Stimulated activated CD4-positive, alpha-beta T cell treated with anti-CD3 and anti-CD28 coated beads, TNF-alpha, amount 100 ng/mL, for 4 hours (primary cell): Measurements from ENCODE around the gene ADAMTS2.
"Not testable (repeated sequence)": the region's sequence is repeated elsewhere in the genome, so short reads cannot be mapped to it uniquely, and the experiment has no call there.

Experiments used
- DNase-seq, 3 experiments: peaks; one replicate each; pipeline ENCODE4 v3.0.0-alpha.2; 2020; ENCODE audit warnings: low read depth in 3 of 3

The ADAMTS2 gene

DNA sequence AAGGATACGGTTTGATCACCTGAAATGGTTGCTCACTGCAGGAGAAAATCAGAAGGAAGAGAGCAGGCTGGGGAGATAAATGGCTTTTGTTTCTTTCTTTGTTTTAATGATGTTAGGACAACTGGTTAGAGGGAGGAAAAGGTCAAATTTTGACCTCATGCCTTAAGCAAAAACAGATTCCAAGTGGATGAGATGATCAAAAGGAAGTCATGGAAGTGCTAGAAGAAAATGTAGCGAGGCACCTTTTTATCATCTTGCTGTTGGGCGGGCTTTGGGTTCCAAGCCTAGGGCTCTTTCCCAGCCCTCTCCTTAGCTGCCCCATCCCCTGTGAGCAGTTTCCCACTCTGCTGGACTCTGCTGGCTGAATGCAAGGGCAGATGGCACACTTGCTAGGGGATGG lies 127.9 kb downstream of the ADAMTS2 start:
- DNase-seq, result no peak

DNA sequence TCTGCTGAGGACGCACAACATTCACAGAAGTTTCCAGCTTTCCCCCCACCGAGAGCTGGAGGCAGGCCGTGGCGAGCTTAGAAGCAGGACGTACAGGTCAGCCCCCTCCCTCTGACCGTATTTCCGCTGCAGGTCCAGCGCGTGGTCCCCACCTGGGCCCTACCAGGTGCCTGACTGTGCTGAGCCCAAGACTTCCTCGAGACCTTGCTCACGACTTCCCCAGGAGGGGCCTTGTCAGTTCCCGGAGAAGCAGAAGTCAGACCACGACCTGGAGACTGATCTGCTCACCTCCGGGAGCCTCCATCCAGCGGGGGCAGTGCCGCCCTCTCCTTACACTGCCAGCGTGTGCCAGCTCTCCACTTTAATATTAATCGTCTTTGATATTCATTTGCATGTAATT lies 128.9 kb downstream of the ADAMTS2 start:
- DNase-seq, result not testable (repeated sequence)

GRCh38 chr5:179215576-179215975 lies 129.7 kb downstream of the ADAMTS2 start:
- DNase-seq, result no peak

GRCh38 chr5:179214678-179215077 lies 130.6 kb downstream of the ADAMTS2 start:
- DNase-seq, result no peak

GRCh38 chr5:179212870-179213269 lies 132.4 kb downstream of the ADAMTS2 start:
- no peak for DNase-seq

DNA sequence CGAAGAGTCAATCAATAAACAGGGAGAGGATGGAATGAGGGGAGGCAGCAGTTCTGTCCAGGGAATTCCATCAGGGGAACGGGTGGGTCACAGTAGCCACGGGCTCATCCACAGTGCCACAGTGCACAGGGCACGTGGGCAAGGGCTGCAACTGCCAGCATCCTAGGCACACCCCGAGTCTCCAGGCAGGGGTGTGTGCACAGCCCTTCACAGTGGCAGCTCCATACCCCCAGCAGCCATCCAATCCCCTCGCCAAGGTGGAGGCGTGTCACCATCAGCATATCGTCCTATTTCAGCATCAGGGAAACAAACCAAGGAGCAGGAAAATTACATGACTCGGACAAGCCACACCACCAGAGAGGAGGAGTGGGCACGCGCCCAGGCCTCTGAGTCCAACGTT lies 133.6 kb downstream of the ADAMTS2 start:
- no peak for DNase-seq

DNA sequence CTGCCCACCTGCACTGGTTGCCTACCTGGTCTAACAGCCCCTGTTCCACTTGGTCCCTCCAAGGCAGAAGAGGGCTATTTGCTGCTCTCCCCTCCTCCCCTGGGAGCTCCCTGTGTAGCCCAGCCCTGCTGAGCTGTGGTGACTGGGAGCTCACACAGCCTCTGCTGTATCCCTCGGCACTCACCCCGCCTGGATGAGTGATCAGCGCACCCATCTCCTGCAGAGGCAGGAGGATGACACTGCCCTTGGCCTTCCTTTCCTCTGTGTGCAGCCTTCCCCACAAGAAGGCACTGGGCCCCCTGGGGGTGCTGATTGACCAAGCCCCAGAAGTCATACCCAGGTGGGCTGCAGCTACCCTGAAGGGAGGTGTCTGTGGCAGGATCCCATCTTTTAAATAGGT lies 134.2 kb downstream of the ADAMTS2 start:
- no peak for DNase-seq

DNA sequence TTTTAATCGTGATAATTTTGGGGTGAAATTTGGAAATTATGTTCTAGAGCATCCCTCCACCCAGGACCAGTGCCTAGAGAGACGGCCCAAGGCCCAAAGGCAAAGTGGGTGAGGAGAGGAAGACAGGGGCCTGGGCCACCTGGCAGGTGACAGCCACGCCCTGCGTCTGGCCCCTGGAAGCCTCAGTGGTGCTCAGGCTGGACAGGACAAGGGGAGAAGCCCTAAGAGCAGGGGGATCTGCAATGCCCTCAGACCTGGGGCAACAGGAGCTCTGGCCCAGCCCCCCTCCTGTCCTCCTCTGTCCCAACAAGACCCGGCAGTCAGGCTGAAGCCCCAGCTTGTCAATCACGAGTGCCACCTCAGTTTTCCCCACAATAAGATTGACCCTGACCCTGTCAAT lies 134.8 kb downstream of the ADAMTS2 start:
- no peak for DNase-seq

DNA sequence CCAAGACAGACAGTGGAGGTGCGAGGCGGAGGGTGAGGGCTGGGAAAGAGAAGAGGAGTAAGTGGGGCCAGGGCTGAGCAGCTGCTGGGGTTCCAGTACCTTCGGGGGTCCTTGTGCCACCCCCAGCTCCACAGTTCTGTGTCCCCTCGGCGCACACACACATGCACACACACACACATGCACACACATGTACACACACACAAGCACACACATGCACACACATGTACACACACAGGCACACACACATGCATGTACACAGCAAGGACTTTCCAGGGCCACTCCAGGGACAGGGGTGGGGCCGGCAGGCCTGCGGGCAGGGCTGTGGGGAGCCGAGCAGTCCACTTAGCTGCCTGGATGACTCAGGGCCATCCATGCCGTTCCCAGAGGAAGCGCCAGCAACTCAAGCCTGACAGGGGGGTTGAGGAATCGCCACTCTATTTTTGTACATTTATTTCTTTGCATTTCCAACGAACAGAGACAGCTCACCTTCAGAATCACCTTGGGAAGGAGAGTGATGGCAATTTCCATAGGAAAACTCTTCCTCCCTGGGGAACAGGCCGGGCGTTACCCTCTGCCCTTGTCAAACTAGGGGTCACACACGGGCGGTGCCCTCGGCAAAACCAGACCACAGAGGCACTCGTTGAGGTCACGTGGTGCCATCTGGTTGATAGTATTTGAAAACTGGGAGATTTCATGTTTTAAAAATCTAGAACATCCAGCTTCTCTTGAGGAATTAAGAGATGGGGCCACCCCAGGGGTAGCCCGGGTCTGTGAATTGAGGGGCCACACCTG lies 135.7 kb downstream of the ADAMTS2 start:
- no peak for DNase-seq

- no peak for DNase-seq
These were observed 136.4 kb downstream of the ADAMTS2 start for GRCh38 chr5:179208706-179209358.

DNA sequence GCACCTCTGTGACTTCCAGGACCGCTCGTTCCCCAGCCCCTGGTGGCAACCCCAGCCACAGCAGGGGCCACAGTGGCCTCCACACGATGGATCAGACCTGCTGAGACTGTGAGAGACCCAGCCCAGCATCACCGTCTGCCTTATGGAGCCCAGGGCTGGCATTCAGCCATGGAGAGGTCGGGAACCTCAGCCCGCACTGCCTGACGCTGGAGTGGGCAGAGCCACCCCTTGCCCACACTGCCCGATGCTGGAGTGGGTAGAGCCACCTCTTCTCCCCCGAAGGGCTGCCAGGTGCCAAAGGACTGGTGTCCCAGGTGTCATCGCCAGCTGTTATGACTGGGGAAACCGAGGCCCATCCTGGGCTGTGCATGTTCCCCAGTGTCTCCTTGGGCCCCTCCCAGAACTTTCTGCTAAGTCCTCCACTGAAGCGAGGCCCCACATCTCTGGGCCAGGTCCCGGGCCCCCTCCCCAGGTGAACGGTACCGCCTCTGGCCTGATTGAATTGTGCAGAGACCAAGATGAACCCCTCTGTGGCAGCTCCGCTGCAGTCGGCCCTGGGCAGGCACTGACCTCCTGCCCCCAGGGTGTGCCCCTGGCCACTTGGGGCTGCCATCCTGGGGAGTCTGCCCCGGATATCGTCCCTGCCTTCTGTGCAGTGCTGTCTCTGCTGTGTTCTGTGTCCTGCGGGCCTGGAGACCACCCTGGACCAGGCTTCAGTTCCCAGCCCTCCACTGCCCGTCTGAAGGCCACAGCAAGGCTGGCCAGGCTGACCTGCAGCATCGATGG lies 137.1 kb downstream of the ADAMTS2 start:
- DNase-seq, result no peak

DNA sequence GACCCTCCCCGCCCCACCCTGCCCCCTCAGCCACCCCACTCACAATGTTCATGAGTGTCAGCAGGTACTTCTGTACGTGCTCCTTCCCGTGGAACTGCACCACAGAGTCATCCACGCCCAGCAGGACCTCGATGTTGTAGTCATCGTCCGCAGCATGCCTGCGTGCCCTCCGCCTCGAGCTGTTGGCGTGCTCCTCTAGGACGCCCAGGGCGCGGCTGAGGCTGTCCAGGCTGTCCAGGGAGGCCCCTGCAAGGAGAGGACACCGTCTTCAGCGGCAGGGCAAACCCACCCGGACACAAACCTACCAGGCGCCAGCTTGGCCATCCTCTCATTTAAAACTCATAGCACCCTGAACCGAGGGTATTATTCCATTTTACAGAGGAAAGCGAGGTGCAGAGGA lies 137.8 kb downstream of the ADAMTS2 start:
- no peak for DNase-seq

DNA sequence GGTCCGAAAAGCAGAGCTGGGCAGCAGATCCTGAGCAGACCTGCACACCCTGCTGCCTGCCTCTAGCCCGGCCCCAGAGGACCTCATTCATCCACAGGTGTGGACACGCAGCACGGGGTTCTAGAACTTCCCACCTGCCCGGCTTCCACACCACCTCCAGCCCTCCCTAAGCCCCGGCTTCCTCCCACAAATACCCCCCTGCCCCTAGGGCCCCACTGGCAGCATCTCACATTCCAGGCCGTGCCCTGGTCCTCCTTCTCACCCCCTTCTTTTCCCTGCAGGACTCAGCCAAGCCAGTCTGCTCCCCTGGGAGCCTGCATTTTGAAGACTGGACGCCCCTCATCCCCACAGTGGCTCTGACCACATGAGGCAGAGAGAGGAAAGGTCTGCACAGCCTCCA lies 138.9 kb downstream of the ADAMTS2 start:
- DNase-seq, result no peak

DNA sequence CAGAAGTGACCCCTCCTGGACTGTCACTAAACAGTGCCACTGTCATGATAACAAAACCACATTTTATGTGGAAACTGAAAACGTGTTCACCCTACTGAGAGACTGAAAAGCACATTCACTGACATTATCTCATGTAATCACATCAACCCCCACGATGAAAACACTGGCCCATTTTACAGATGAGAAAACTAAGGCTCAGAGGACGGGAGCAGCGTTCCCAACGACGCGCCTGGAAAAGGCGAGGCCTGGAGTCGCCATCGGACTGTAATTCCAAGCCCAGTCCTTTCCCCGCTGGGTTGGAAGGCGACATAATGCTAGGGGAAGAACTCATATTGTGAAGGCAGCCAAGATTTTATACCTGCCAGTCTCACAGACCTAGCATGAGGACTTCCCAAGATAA lies 140.0 kb downstream of the ADAMTS2 start:
- no peak for DNase-seq

GRCh38 chr5:179204572-179204971 lies 140.7 kb downstream of the ADAMTS2 start:
- no peak for DNase-seq

DNA sequence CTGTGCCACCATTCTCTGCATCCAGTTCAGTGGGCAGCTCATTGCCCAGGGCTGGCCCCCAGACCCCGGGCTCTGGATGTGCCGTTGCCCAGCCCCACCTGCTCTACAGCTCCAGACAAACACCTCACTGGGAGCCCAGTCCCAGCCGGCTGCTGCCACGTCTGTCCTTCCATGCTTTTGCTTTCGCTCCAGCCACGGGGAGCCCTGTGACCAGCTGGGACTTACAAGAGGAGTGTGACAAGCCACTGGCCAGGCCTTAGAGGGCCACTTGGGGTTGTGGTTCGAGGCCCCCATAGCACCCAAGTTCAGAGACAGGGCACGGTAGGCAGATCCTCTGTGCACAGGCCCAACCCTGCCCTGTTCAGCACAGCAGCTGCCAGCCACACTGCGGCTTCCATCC lies 142.0 kb downstream of the ADAMTS2 start:
- no peak for DNase-seq

GRCh38 chr5:179201986-179202385 lies 143.3 kb downstream of the ADAMTS2 start:
- no peak for DNase-seq

DNA sequence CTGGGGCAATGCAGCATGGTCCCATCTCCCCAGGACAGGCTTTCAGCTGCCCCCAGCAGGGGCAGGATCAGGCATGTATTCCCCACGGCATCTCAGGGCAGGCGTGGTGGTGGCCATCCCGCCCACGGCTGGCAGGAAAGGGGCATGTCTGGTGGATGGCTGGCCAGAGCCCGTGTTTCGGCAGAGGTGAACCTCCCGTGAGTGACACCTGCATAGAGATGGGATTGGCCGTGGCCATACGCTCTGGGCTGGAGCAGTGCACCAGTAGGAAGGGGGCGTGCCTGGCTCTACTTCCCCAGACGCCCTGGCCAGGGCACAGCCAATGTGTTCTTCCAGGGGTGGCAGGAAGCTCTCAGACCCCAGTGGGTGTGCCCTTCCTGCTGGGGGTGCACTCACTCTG lies 146.0 kb downstream of the ADAMTS2 start:
- no peak for DNase-seq

GRCh38 chr5:179198825-179199224 lies 146.4 kb downstream of the ADAMTS2 start:
- no peak for DNase-seq

GRCh38 chr5:179196405-179197079 lies 148.7 kb downstream of the ADAMTS2 start:
- DNase-seq, result no peak

DNA sequence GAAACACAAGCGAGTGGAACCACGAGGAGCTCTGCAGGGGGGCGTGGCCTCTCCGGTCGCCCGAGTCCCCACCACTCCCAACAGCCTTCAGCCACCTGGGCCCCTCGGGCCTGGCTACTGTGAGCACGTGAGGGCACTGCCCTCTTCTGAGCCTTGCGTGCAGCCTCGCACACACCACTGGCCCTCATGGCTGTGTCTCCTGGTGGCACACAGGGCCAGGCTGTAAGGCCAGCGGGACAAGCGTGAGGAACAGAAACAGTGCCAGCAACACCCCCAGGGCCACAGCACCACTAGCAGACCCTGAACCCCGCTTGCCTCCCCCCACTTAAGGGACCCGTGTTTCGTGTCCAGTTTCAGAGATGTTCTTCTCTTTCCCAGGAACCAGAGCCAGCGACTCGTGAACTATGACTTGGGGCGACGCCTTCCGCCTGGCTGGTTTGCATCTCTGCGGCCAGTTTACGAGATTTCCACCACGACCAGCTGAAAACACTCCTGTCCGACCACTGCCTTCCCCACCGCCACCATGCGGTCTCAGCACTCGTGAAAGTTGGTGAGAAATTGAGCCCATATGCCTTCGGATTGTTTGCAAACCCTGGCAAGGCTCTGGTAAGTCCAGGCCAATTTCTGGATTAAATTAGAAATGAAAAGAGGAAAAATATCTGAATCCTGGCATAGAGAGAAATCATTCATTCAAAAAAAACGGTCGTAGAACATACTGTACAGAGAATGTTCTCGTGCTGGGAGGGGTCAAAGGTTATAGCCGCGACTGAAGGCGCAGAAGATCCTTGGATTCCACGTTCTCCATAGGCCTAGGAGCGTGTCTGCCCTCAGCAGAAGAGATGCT lies 149.5 kb downstream of the ADAMTS2 start:
- DNase-seq, result no peak
